GM21367 (cell line): ENCODE data around the gene MYMK.

Experiments used
- ATAC-seq: cut with Tn5 transposase; IDR thresholded peaks from one replicate; pipeline ENCODE4 v1.9.1; 2021; ENCODE audit not compliant: unreplicated experiment

The MYMK gene

DNA sequence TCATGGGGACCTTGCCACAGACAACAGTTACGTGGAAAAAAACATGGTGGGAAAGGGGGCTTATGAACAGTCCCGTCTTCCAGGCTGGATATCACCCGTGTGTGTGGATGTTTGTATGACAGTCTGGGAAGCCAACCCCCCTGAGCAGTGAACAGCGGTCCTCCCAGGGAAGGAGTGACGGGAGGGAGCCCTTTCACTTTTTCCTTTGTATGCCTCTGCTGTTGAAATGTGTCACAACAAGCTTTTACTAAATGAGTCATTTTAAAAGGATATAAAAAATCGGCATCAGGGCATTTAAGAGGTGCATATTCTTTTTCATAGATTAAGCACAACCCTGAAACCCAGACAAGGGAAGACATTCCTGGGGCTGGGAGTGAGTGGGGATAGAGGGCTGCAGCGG lies 5.1 kb downstream of the MYMK start:
- no peak for ATAC-seq

DNA sequence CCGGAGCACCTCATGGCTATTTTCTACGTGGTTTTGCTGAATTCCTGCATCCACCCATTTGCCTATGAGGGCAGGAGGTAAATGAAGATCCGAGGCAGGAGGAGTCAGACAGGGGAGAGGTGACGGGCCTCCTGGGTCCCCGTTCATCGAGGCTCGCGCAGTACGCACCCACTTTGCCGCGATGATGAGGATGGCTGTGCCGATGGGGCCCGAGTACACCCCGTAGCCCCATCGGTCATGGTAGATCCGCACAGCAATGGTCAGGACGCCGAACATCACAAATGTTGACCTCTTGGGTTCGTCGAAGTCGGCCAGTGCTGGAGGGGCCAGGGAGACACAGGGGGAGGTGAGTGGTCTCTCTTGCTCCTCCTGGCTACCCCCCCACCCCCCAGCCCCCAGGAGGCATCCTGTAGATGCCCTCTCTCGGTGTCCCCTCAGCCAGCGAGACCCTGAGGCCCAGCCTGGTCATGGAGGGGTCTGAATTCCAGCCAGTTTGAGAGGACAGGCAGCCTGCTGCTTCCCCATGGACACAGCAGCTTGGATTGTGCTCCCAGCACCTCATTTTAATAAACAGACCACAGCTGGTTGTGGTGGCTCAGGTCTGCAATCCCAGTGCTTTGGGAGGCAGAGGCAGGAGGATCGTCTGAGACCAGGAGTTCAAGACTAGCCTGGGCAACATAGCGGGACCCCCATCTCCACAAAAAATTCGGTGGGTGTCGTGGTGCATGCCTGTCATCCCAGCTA lies 5.9 kb downstream of the MYMK start:
- no peak for ATAC-seq

DNA sequence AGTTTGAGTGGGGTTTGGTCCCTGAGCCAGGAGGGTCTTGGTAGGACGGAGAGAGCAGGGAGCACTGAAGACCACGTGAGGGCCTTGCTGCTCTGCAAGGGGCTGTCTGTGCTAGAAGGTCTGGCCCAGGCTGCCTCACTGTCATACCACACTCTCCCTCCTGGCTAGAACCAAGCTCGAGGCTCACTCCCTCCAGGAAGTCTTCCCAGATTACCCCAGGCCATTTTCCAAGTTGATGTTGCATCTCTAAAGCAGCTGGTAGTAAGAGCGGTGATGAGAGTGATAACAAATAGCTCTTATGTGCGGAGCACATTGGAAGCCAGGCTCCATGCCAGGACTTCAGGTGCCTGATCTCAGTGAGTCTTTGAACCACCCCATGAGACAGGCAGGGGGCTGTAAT lies 6.6 kb downstream of the MYMK start:
- no peak for ATAC-seq

DNA sequence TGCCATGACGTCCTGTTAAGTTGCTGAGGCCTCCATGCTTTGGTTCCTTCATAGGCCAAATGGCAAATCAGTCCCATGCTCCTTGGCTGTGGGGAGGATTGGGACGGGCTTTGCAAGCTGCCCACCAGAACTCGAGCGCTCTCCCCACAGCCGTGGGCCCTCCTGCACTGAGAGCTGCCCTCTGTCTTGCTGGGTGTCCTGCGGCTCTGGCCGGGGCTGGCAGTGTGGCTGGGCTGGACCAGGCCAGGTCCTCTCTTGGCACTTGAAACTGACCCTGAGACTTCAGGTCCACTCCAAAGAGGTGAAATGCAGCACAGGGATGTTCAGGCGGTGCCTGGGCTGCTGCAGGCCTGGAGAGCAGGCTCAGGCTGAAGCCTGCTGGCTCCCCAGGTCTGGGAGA lies 7.0 kb downstream of the MYMK start:
- no peak for ATAC-seq

DNA sequence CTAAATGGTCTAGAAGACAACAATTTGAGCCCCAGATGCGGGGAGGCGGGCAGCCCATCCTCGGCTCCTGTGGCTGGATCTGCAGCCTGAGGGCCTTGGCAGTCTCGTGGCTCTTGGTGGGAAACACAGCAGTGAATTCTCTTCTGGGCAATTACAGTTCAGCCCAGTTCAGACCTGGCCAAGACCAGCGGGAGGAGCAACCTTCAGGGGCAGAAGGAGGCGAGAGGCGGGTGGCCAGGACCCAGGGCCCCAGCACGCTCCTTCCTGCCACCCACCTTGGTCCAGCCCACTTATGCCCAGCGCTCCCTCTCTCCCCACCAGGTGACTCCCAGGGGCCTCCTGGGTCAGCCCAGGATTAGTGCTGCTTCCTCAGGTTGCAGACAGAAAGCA lies 7.8 kb downstream of the MYMK start:
- no peak for ATAC-seq

DNA sequence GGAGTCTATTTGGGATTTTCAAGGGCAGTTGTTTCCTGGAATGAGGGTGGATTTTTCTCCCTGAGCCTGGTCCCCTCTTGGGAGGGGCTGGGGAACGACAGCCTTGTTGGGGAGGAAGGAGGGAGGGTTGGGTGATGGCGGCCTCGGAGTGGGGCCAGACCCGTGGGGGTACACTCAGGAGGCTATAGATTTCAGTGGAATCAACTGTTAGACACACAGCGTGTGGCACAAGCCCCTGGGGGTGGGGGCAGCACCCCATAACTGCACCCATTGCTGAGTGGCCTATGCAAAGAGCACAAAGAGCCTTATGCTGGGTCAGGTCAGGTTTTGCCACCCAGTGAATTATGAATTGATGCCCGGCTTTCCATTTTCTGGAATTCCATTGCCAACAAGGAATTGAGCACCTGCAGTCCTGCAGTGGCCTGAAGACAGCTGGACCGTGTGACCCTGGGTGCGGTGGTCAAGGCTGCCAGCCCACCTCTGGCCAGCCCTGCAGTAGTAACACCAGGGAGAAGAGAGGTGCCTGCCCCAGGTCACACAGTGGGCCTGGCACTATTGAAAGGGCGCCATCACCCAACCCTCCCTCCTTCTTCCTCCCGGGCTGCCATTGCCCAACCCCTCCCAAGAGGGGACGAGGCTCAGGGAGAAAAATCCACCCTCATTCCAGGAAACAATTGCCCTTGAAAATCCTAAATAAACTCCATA lies 8.4 kb downstream of the MYMK start:
- no peak for ATAC-seq

DNA sequence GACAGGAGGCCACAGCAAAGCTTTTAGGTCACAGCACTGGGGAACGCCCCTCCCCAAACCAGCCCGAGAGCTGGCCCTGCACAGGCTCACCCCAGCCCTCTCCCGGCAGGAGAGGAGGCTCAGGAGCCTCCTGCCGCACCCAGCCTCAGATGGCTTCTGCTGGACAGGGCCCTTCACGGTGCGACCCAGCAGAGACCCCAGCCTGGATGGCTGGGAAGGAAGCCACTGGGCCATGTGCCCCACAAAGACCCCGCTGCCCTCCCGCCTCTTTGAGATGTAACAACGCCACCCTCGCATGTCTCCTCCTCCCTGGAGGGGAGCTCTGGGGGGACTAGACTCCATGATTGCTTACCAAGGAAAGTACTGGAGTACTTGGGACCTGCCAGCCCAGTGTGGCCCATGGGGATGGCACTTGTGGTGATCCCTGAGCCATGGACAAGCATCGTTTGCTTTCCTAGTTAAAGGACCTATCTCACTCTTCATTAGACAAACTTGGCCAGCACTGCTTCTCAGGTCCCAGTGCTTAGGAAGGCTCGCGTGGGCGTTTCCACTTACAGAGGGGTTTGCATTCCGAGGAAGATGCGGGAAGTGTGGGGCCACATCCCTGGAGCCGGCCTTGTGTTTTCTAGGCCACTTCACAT lies 9.0 kb downstream of the MYMK start:
- no peak for ATAC-seq

DNA sequence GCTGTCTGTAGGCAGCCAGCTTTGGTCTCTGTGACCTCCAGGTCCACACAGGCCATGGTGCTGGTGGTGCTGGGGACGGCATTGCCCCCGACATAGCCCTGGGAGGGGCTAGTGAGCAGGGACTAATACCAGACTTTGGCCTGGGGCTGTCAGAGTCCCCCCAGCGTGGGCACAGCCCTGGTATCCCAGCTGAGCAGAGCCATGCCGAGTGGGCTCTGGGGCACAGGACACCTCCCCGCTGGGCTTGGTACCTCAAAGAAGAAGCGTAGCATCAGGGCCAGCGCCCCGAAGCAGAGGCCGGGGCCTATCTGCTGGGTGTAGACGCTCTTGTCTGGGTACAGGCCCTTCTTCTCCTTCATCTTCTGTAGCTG lies 9.5 kb downstream of the MYMK start:
- no peak for ATAC-seq

DNA sequence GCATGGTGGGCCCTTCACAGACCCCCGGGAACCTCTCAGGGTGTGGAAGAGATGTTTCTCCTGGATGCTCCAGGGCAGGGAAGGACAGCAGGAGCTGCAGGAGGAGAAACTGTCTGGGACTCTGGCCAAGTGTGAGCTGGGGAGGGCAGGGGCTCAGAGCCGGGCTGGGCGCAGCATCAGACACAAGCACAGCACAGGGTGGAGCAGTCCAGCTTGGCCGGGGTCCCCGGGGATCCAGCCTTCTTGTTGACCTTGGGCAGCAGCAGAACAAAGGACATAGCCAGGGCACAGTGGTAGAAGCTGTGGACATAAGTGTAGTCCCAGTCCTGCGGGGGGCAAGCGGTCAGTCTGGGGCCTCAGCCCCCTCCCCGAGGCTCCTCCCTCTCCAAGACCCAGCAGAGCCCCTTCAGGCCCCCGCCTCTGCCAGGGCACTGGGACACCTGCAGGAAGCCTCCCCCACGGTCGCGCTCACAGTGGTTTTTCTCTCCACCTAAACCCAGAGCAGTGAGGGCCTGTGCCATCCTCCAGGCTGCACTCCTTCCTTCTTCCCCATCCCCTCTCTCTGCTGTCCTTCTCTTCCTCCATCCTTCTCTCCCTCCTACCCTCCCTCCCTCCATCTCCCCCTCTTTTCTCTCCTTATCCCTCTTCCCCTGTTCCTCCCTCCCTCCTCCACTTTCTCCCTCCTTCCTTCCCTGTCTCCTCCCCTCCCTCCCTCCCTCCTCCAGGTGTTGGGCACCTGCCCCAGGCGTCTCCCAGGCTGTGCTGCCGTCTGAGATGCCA lies 10.1 kb downstream of the MYMK start:
- ATAC-seq: no peak

DNA sequence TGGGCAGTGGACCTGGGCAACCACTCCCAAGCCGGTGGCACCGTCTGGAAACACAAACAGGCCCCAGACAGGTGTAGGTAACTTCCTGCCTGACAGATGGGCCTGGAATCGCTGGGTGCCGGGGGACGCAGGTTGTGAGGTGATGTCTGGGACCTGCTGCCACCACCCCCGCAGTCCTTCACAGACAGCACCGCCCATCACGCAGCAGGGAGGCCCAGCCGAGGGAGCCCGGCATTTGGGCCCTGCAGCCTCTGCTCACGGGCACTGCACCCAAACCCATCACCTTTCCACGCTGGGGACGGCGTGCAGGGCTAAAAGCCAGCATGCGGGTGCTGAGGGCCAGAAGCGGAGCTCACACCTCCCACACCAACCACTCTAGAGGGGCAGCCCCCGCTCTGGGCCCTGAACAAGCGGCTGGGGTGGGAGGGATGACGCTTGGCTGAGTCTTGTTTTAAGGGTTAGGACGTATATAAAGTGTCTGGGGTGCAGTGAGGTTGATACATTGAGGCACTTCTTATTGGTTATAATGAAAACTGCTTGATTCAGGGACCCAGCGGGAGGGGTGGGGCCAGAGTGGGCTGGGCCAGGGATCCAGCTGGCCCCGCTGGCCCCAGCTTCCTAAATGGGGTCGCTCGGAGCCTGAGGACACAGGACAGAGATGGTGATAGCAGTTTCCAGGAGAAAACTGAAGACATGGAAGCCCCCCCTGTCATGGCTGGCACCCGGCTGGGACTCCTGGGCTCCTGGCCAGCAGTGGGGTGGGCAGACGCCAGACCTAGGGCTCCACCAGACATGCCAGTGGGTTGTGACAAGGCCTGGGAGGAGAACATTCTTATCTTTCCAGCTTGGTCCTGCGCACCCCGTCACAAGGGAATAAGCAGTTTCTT lies 11.3 kb downstream of the MYMK start:
- ATAC-seq: no peak

DNA sequence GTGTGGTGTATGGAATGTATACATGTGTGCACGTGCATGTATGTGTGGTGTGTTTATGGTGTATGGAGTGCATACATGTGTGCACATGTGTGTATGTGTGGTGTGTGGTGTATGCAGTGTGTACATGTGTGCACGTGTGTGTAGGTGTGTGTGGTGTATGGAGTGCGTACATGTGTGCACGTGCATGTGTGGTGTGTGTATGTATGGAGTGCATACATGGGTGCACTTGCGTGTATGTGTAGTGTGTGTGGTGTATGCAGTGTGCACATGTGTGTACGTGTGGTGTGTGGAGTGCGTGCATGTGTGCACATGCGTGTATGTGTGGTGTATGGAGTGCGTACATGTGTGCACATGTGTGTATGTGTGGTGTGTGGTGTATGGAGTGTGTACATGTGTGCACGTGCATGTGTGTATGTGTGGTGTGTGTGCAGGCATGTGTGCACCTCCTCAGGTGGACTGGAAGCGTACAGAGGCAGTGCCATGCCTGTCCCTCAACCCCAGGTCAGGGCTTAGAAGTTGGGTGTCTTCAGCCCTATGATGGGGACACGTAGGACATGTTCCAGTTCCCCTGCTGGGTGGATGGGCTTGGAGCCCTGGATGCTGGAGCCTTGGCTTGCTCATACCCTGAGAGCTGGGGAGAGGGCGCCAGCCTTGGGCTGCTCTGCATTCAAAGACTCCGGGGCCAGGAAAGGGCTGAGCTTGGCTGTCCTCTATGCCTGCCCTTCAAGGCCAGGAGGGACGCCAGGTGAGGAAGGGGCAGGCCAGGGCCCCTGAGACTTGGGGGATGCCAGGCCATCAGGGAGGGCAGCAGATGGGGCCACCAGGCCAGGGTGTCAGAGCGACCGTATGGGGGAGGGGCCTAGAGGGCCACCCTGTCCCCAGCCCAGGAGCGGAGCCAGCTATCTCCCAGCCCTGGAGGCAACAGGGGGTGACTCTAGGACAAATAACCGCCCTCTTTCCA lies 12.2 kb downstream of the MYMK start:
- ATAC-seq: no peak

DNA sequence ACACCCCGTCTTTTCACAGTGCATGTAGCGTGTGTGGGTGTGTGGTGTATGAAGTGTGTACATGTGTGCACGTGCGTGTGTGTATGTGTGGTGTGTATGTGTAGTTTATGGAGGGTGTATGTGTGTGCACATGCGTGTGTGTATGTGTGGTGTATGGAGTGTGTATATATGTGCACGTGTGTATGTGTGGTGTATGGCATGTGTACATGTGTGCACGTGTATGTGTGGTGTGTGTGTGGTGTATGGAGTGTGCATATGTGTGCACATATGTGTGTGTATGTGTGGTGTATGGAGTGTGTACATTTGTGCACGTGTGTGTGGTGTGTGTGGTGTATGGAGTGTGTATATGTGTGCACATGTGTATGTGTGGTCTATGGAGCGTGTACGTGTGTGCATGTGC lies 13.2 kb downstream of the MYMK start:
- no peak for ATAC-seq

DNA sequence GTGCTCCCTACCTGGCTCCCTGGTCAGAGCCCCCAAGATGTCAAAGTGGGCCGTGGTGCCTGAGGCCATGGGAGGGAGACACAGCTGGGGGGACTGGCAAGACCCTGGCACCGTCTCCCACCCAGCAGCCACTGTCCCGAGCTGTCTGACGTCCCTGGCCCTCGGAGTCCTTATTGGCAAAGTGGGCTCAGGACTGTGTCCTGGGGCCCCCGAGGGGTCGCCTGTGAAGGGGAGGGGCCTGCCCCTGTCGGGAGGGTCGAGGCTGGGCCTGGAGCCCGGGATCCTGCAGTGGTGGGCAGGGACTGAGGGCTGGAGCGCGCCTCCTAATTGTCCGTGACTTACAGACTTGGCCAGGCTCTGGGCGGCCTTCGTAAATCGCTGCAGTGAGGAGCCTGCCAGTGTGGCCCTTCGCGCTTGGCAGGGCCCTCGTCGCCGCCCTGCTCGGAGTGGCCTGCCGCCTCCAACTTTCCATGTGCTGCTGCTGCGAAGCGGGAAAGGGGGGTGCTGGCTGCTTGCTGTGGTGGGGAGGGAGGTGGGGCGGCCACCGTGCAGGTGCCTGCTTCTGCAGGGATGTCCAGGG lies 13.7 kb downstream of the MYMK start:
- ATAC-seq: no peak

DNA sequence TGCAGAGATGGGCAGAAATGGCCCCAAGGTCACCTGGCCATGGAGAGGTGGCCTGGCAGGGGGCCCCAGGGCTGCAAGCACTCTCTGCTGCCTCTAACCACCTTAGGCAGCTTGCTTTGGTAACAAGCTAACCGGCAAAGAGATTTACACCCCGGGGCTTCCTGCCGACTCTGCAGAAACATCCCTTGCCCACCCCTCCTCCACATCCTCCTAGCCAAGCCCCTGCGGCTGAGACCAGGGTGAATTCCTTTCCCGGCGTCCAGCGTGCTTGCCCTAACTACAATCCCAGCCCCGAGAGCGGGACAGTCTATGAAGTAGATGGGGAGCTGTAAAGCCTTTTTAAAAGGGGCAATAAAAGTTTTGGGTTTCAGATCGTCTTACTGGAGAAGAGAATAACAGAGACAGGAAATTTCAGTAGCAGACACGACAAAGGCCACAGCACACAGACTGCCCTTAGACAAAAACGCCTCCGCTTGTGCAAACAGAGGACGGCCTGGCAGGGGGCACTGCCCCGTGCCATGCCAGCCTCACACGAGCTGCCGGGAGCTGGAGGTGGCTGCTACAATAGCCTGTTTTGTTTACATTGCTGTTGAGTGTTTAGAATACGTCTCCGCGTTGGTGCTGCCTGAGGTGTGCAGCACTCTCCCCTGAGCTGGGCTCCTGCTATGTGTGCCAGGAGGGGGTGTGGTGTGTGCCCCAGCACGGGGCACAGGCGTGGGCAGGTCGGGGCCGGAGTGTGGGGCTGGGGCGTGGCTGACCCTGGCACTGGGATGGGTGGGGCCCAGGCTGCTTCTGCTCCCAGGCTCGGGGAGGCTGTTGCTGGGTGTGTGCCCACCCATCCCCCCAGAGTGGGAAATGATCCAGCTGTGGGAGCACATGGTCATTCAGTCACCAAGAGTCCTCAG lies 15.3 kb downstream of the MYMK start:
- no peak for ATAC-seq

DNA sequence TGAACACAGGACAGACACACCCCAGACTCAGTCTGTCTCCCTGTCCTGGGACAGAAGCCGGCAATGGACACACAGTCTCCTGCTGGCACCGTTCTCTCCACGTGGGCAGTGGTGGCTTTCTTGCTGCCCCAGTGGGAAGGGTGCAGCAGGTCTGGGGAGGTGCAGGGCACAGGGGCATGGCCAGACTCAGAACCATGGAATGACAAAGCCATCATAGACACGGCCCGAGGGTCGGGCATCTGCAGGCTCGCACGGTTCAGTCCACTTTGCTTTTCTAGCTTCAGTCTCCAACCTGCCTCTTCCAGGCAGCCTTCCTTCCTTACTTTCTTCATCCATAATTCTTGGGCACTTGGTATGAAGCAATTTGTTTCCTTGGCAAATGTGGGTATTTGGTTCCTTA lies 16.7 kb downstream of the MYMK start:
- no peak for ATAC-seq

DNA sequence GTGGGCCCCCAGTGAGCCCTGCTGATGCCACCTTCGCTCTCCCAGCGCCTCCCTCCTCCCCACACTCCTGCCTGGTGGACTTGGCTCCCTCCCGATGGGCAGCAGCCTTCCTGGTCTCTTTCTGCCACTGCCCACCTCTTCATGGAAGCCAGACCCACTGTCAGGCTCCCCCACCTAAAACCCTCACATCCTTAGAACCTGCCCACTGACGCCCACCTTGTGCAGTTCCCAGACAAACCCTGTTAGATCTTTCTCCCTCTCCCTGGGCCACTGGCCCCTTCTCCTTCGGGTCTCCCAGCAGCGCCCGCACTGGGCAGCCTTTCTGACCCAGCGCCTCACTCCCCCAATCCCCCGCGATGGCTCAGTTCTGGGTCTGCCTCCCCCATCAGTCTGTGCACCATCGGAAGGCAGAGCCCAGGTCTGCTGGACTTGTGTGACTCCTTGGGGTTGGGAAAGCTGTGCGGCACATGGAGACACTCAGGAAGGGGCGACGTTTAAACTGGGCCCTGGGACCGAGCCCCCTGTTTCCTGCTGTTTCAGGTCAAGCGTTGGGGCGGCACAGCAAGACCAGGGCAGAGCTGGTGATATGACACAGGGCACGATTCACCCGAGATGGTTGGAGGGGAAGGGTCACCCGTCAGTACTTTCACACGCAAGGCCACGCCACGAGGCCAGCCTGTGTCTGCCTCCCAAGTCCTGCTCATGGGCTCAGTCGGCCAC lies 17.4 kb downstream of the MYMK start:
- ATAC-seq: no peak

DNA sequence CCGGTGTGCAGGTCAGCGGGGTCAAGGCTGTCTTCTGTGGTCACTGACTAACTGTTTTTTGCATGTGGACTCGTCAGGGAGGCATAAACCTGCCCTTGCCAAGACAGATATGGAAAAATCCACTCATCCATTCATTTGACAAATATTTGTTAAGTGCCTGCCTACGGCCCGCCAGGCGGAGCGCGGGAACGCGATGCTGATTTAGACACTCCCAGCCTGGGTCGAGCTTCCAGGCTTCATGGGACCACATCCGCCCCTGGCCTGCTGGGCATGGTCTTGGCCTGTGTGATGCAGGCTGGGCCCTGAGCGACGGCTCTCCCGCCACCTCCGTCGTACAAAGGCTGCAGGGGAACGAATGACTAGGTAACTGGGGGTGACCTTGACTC lies 18.1 kb downstream of the MYMK start:
- no peak for ATAC-seq
